ENCODE results near the gene INSM1.

DNA sequence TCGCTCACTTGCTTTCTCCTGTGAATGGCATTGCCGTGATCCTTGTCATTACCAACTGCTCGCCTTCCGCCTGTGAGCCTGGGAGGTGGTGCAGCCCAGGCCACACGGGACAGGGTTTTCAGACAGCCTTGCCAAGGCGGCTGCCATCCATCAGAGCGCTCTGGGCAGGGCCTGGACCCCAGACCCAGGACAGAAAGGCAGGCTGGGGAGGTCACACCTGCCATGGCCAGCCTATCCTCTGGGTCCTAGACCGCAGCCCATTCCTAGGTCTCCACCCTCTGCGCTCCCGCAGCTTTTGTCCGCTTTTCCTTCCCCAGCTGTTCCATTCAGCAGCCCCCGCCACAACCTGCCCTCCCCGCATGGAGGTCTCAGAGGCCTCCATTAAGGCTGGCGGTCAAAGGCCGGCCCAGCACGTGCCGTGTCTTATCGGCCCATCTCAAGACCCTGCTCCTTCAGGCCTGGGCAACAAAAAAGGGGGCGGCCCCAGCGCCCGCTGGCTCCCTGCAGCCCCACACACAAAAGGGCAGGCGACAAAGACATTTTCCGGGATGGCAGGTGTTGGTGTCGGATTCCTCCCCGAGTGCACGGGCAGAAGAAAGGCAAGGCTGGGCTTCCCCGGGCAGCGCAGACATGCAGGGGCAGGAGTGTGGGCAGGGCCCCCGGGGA lies 28.1 kb downstream of the INSM1 start:
- TF ChIP-seq CTCF (conservative IDR thresholded peaks at IDR 0.05; ENCODE audit: low read depth, low read length) (no peak), EZH2 (IDR thresholded peaks at IDR 0.05; ENCODE audit: borderline replicate concordance, low read depth, low read length, poor library complexity, severe bottlenecking) (no peak)
